ENCODE data around the gene TMSB10. TPM values are rescaled to one million over a fixed set of nuclear protein-coding genes. Genes with fewer than 3 reads are reported as not detected.
"Not testable (repeated sequence)": the region's sequence is repeated elsewhere in the genome, so short reads cannot be mapped to it uniquely, and the experiment has no call there.

The TMSB10 gene
- total and polyA plus RNA-seq, 4 donors = 2,245 to 4,399 (median 2,692) TPM

GRCh38 chr2:84908948-84909713 is 3.7 kb downstream of the TMSB10 start:
- Histone ChIP-seq H3K4me1 (ENCODE audit: control insufficient read depth, insufficient read depth, low read length) (peaks cover 15% of the 10 kb centered on the region), H3K27ac (ENCODE audit: low read depth, low read length) (no peak overlapping the region), H3K4me3 (ENCODE audit: low read depth, low read length) (no peak overlapping the region), H3K27me3 (ENCODE audit: control insufficient read depth, insufficient read depth, low read length) (no peaks in the 10 kb centered on the region), H3K9me3 (ENCODE audit: control insufficient read depth, insufficient read depth, low read length) (no peaks in the 10 kb centered on the region), H3K36me3 (ENCODE audit: control insufficient read depth, insufficient read depth, low read length) (peaks cover 14% of the 10 kb centered on the region)
- 100% methylated on average over 1 of the region's 2 CpGs for WGBS (ENCODE audit: insufficient coverage)
- DNase-seq (ENCODE audit: low read depth in 4 of 6, low spot score in 6 of 6) = no peak

- WGBS (ENCODE audit: insufficient coverage) = no CpG with 5 or more reads among the region's 5 CpGs
- peaks cover 12% of the 10 kb centered on the region for H3K36me3 ChIP-seq (ENCODE audit: control insufficient read depth, insufficient read depth, low read length)
These were observed 5.8 kb downstream of the TMSB10 start for GRCh38 chr2:84911135-84911678.

GRCh38 chr2:84912984-84913383 is 7.5 kb downstream of the TMSB10 start:
- H3K9me3 ChIP-seq (ENCODE audit: control insufficient read depth, insufficient read depth, low read length) = no peaks in the 10 kb centered on the region
- H3K36me3 ChIP-seq (ENCODE audit: control insufficient read depth, insufficient read depth, low read length) = peaks cover 10% of the 10 kb centered on the region
- no peak for DNase-seq (ENCODE audit: low read depth in 4 of 6, low spot score in 6 of 6)
- no peak overlapping the region for H3K27ac ChIP-seq (ENCODE audit: low read depth, low read length)
- no peaks in the 10 kb centered on the region for H3K27me3 ChIP-seq (ENCODE audit: control insufficient read depth, insufficient read depth, low read length)
- 95% methylated on average over 2 of the region's 4 CpGs for WGBS (ENCODE audit: insufficient coverage)
- H3K4me3 ChIP-seq (ENCODE audit: low read depth, low read length) = no peak overlapping the region
- peaks cover 2% of the 10 kb centered on the region for H3K4me1 ChIP-seq (ENCODE audit: control insufficient read depth, insufficient read depth, low read length)

More at GRCh38 chr2:84911135-84911678, 5.8 kb downstream of the TMSB10 start:
- H3K9me3 ChIP-seq (ENCODE audit: control insufficient read depth, insufficient read depth, low read length) = no peaks in the 10 kb centered on the region
- no peak for DNase-seq (ENCODE audit: low read depth in 4 of 6, low spot score in 6 of 6)
- H3K27me3 ChIP-seq (ENCODE audit: control insufficient read depth, insufficient read depth, low read length) = no peaks in the 10 kb centered on the region
- H3K4me3 ChIP-seq (ENCODE audit: low read depth, low read length) = no peak overlapping the region
- H3K4me1 ChIP-seq (ENCODE audit: control insufficient read depth, insufficient read depth, low read length) = peaks cover 14% of the 10 kb centered on the region
- H3K27ac ChIP-seq (ENCODE audit: low read depth, low read length) = no peak overlapping the region

- Histone ChIP-seq H3K27ac (ENCODE audit: low read depth, low read length) (no peak overlapping the region), H3K4me1 (ENCODE audit: control insufficient read depth, insufficient read depth, low read length) (no peaks in the 10 kb centered on the region), H3K27me3 (ENCODE audit: control insufficient read depth, insufficient read depth, low read length) (no peaks in the 10 kb centered on the region), H3K9me3 (ENCODE audit: control insufficient read depth, insufficient read depth, low read length) (no peaks in the 10 kb centered on the region), H3K4me3 (ENCODE audit: low read depth, low read length) (no peak overlapping the region), H3K36me3 (ENCODE audit: control insufficient read depth, insufficient read depth, low read length) (peaks cover 6% of the 10 kb centered on the region)
- DNase-seq (ENCODE audit: low read depth in 4 of 6, low spot score in 6 of 6) = no peak
- no CpG with 5 or more reads among the region's 6 CpGs for WGBS (ENCODE audit: insufficient coverage)
These were observed 8.9 kb downstream of the TMSB10 start for GRCh38 chr2:84914334-84914733.

GRCh38 chr2:84915675-84916074 is 10.2 kb downstream of the TMSB10 start:
- not testable (repeated sequence) for H3K9me3 ChIP-seq (ENCODE audit: control insufficient read depth, insufficient read depth, low read length); H3K4me1 ChIP-seq (ENCODE audit: control insufficient read depth, insufficient read depth, low read length); DNase-seq (ENCODE audit: low read depth in 4 of 6, low spot score in 6 of 6); H3K27ac ChIP-seq (ENCODE audit: low read depth, low read length); H3K27me3 ChIP-seq (ENCODE audit: control insufficient read depth, insufficient read depth, low read length); H3K36me3 ChIP-seq (ENCODE audit: control insufficient read depth, insufficient read depth, low read length); H3K4me3 ChIP-seq (ENCODE audit: low read depth, low read length)
- 99% methylated on average over 20 of the region's 24 CpGs for WGBS (ENCODE audit: insufficient coverage)

GRCh38 chr2:84917821-84918220 is 12.4 kb downstream of the TMSB10 start:
- not testable (repeated sequence) for H3K27ac ChIP-seq (ENCODE audit: low read depth, low read length)

GRCh38 chr2:84918430-84918829 is 13.0 kb downstream of the TMSB10 start:
- Histone ChIP-seq H3K9me3 (ENCODE audit: control insufficient read depth, insufficient read depth, low read length) (no peaks in the 10 kb centered on the region), H3K36me3 (ENCODE audit: control insufficient read depth, insufficient read depth, low read length) (no peaks in the 10 kb centered on the region), H3K27ac (ENCODE audit: low read depth, low read length) (no peak overlapping the region), H3K27me3 (ENCODE audit: control insufficient read depth, insufficient read depth, low read length) (no peaks in the 10 kb centered on the region), H3K4me1 (ENCODE audit: control insufficient read depth, insufficient read depth, low read length) (no peaks in the 10 kb centered on the region), H3K4me3 (ENCODE audit: low read depth, low read length) (no peak overlapping the region)
- no CpG with 5 or more reads among the region's 2 CpGs for WGBS (ENCODE audit: insufficient coverage)
- DNase-seq (ENCODE audit: low read depth in 4 of 6, low spot score in 6 of 6) = no peak

More at GRCh38 chr2:84917821-84918220, 12.4 kb downstream of the TMSB10 start:
- H3K27me3 ChIP-seq (ENCODE audit: control insufficient read depth, insufficient read depth, low read length); H3K36me3 ChIP-seq (ENCODE audit: control insufficient read depth, insufficient read depth, low read length); H3K9me3 ChIP-seq (ENCODE audit: control insufficient read depth, insufficient read depth, low read length); DNase-seq (ENCODE audit: low read depth in 4 of 6, low spot score in 6 of 6); H3K4me1 ChIP-seq (ENCODE audit: control insufficient read depth, insufficient read depth, low read length); H3K4me3 ChIP-seq (ENCODE audit: low read depth, low read length): not testable (repeated sequence)
- WGBS (ENCODE audit: insufficient coverage) = 94% methylated on average over 2 of the region's 5 CpGs

GRCh38 chr2:84919885-84920580 is 14.6 kb downstream of the TMSB10 start:
- Histone ChIP-seq H3K4me3 (ENCODE audit: low read depth, low read length) (no peak overlapping the region), H3K9me3 (ENCODE audit: control insufficient read depth, insufficient read depth, low read length) (no peaks in the 10 kb centered on the region), H3K27ac (ENCODE audit: low read depth, low read length) (no peak overlapping the region), H3K27me3 (ENCODE audit: control insufficient read depth, insufficient read depth, low read length) (no peaks in the 10 kb centered on the region), H3K36me3 (ENCODE audit: control insufficient read depth, insufficient read depth, low read length) (no peaks in the 10 kb centered on the region), H3K4me1 (ENCODE audit: control insufficient read depth, insufficient read depth, low read length) (no peaks in the 10 kb centered on the region)
- 60% methylated on average over 5 of the region's 7 CpGs for WGBS (ENCODE audit: insufficient coverage)
- DNase-seq (ENCODE audit: low read depth in 4 of 6, low spot score in 6 of 6) = peak in 1 of 6 donors; percentile 35

- H3K36me3 ChIP-seq (ENCODE audit: control insufficient read depth, insufficient read depth, low read length) = no peaks in the 10 kb centered on the region
- no peak overlapping the region for H3K4me3 ChIP-seq (ENCODE audit: low read depth, low read length)
- H3K9me3 ChIP-seq (ENCODE audit: control insufficient read depth, insufficient read depth, low read length) = no peaks in the 10 kb centered on the region
- no peak overlapping the region for H3K27ac ChIP-seq (ENCODE audit: low read depth, low read length)
- no peak for DNase-seq (ENCODE audit: low read depth in 4 of 6, low spot score in 6 of 6)
- no peaks in the 10 kb centered on the region for H3K27me3 ChIP-seq (ENCODE audit: control insufficient read depth, insufficient read depth, low read length)
- H3K4me1 ChIP-seq (ENCODE audit: control insufficient read depth, insufficient read depth, low read length) = peaks cover 18% of the 10 kb centered on the region
These were observed 17.6 kb downstream of the TMSB10 start for GRCh38 chr2:84923009-84923408.

Data from spinal cord (tissue), 10 donors.